Eye (tissue), 1 donor: ENCODE measurements around the gene PDE7B.
A peak's percentile ranks its signal among the peaks of the same experiment; 100 is the strongest.

ENCODE experiments used
- DNase-seq: peaks from one replicate; pipeline ENCODE4 v3.0.0-alpha.2; 2015

Gene PDE7B

GRCh38 chr6:136158971-136159370, 307.5 kb downstream of the PDE7B start:
- no peak for DNase-seq

GRCh38 chr6:136160250-136160649, 308.7 kb downstream of the PDE7B start:
- no peak for DNase-seq

- DNase-seq = no peak
Observed at GRCh38 chr6:136161950-136162349, 310.4 kb downstream of the PDE7B start.

- DNase-seq = no peak
Observed at GRCh38 chr6:136163260-136163659, 311.8 kb downstream of the PDE7B start.

GRCh38 chr6:136166815-136167214, 315.3 kb downstream of the PDE7B start:
- DNase-seq = no peak

GRCh38 chr6:136169394-136170148, 318.1 kb downstream of the PDE7B start:
- peak; percentile 89 for DNase-seq

GRCh38 chr6:136171231-136171630, 319.7 kb downstream of the PDE7B start:
- no peak for DNase-seq

GRCh38 chr6:136173519-136174507, 322.3 kb downstream of the PDE7B start:
- peak; percentile 14 for DNase-seq

GRCh38 chr6:136174510-136174909, 323.0 kb downstream of the PDE7B start:
- no peak for DNase-seq

- DNase-seq = no peak
Observed at GRCh38 chr6:136175873-136176272, 324.4 kb downstream of the PDE7B start.

- no peak for DNase-seq
Observed at GRCh38 chr6:136178749-136179148, 327.2 kb downstream of the PDE7B start.

- DNase-seq = no peak
Observed at GRCh38 chr6:136180704-136181511, 329.4 kb downstream of the PDE7B start.

- no peak for DNase-seq
Observed at GRCh38 chr6:136181512-136181833, 330.0 kb downstream of the PDE7B start.

GRCh38 chr6:136181861-136182260, 330.4 kb downstream of the PDE7B start:
- peak; percentile 12 for DNase-seq

GRCh38 chr6:136184738-136185137, 333.2 kb downstream of the PDE7B start:
- DNase-seq = no peak

- no peak for DNase-seq
Observed at GRCh38 chr6:136186363-136186762, 334.9 kb downstream of the PDE7B start.

- no peak for DNase-seq
Observed at GRCh38 chr6:136188486-136188885, 337.0 kb downstream of the PDE7B start.

- no peak for DNase-seq
Observed at GRCh38 chr6:136189104-136189503, 337.6 kb downstream of the PDE7B start.

- DNase-seq = no peak
Observed at GRCh38 chr6:136191606-136192312, 340.3 kb downstream of the PDE7B start.

GRCh38 chr6:136192902-136193301, 341.4 kb downstream of the PDE7B start:
- DNase-seq = peak; percentile 17

GRCh38 chr6:136201732-136202131, 350.2 kb downstream of the PDE7B start:
- DNase-seq = peak; percentile 15

GRCh38 chr6:136208783-136209182, 357.3 kb downstream of the PDE7B start:
- DNase-seq = no peak
